ENCODE results near the gene BTN2A1.
"Not testable (repeated sequence)": the region's sequence is repeated elsewhere in the genome, so short reads cannot be mapped to it uniquely, and the experiment has no call there.

The BTN2A1 gene

GRCh38 chr6:26493258-26493657 is 35.5 kb downstream of the BTN2A1 start:
- DNase-seq (ENCODE audit: low read depth): no peak

GRCh38 chr6:26494117-26494516 is 36.4 kb downstream of the BTN2A1 start:
- DNase-seq (ENCODE audit: low read depth): no peak

GRCh38 chr6:26495281-26495680 is 37.5 kb downstream of the BTN2A1 start:
- no peak for DNase-seq (ENCODE audit: low read depth)

DNA sequence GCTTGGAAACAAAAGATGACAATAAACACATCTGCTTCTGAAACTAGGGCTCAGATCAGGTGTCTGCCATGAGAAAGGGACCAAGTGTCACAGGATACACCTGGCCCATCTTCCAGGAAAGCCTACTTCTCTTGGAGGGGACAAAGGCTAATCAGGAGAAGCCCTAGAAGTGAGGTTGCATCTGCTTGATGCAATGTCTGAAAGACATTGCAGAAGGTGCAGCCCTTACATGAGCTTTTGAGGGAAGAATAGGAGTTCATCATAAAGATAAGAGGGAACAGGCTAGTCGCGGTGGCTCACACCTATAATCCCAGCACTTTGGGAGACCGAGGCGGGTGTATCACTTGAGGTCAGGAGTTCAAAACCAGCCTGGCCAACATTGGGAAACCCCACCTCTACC is 39.9 kb downstream of the BTN2A1 start:
- DNase-seq (ENCODE audit: low read depth): no peak

GRCh38 chr6:26500102-26500501 is 42.3 kb downstream of the BTN2A1 start, which contains the start of gene BTN1A1:
Gene BTN1A1 (plus strand): TSS chr6:26500303. CDS start chr6:26501287, 984 bp downstream.
- DNase-seq (ENCODE audit: low read depth): no peak

DNA sequence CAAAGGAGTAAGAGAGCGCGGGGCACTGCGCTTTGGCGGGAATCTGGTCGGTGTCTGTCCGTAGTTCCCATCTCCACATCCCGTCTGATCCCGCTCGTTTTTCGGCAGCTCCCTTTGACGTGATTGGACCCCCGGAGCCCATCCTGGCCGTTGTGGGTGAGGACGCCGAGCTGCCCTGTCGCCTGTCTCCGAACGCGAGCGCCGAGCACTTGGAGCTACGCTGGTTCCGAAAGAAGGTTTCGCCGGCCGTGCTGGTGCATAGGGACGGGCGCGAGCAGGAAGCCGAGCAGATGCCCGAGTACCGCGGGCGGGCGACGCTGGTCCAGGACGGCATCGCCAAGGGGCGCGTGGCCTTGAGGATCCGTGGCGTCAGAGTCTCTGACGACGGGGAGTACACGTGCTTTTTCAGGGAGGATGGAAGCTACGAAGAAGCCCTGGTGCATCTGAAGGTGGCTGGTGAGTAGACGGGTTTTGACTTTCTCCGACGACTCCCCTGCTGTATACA is 43.8 kb downstream of the BTN2A1 start:
- DNase-seq (ENCODE audit: low read depth): peak; percentile 7

DNA sequence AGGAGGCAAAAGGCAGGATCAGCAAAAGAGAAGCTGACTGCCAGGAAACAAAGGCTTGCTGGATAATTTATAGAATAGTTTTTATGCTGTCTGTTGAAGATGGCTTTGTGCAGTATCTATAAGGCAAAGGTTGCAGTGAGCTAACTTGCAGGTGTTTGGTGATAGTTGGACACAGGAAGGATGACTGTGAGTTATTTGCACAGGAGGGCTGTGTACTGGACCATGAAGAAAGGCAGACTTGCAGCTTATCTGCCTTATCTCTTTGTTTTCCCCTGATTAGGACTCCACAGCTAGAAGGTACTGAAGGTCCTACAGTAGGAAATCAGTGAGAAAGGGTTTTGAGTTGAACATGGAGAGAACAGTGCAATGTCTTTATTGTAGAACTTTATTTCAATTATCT is 44.4 kb downstream of the BTN2A1 start:
- DNase-seq (ENCODE audit: low read depth): no peak

DNA sequence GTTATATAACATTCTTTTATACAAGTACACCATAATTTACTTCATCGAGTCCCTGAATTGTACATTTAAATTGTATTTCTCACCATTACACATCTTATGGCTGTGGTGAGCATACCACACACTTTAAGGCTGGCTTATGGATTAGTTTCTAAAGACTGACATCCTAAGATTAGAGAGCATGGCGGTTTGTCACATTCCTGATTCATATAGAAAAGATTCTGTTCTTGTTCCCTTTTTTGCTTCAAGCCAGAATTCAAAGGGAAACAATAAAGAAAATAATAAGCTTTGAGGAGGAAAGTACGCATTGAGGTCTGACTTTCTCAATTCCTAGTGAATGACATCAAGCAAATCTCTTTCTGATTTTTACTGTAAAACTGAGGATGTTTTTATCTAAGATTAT is 44.9 kb downstream of the BTN2A1 start:
- DNase-seq (ENCODE audit: low read depth): no peak

DNA sequence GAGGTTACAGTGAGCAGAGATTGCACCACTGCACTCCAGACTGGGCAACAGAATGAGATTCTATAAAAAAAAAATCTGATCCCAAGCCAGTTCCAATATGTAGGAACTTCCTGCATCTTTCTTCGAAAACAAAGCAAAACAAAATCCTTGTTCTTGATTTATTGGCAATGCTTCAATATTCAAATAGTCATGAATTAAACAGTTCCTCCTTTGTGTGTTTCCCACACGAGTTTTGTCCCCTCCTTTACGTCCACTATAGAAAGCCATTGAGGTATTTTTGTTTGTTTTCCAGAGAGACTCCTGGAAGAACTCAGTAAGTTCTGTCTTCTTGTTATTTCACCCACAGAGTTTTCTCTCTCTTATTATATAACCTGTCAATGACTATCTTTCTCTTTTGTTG is 49.9 kb downstream of the BTN2A1 start:
- no peak for DNase-seq (ENCODE audit: low read depth)

GRCh38 chr6:26511033-26511432 is 53.3 kb downstream of the BTN2A1 start:
- not testable (repeated sequence) for DNase-seq (ENCODE audit: low read depth)

- DNase-seq (ENCODE audit: low read depth): no peak
Measured at GRCh38 chr6:26514984-26515383, 57.2 kb downstream of the BTN2A1 start.

GRCh38 chr6:26516481-26517427 is 59.0 kb downstream of the BTN2A1 start:
- no peak for DNase-seq (ENCODE audit: low read depth)

All from stimulated activated CD8-positive, alpha-beta memory T cell treated with anti-CD3 and anti-CD28 coated beads, Interleukin-12 subunit alpha, Interleukin-12 subunit beta, amount 100 ng/mL, for 1 hour (primary cell).